ENCODE measurements around the gene RPTOR. TPM values are rescaled to one million over a fixed set of nuclear protein-coding genes. Genes with fewer than 3 reads are reported as not detected.

RPTOR gene
- polyA plus RNA-seq, 1 donor from 2014 or later: 8.0 TPM

DNA sequence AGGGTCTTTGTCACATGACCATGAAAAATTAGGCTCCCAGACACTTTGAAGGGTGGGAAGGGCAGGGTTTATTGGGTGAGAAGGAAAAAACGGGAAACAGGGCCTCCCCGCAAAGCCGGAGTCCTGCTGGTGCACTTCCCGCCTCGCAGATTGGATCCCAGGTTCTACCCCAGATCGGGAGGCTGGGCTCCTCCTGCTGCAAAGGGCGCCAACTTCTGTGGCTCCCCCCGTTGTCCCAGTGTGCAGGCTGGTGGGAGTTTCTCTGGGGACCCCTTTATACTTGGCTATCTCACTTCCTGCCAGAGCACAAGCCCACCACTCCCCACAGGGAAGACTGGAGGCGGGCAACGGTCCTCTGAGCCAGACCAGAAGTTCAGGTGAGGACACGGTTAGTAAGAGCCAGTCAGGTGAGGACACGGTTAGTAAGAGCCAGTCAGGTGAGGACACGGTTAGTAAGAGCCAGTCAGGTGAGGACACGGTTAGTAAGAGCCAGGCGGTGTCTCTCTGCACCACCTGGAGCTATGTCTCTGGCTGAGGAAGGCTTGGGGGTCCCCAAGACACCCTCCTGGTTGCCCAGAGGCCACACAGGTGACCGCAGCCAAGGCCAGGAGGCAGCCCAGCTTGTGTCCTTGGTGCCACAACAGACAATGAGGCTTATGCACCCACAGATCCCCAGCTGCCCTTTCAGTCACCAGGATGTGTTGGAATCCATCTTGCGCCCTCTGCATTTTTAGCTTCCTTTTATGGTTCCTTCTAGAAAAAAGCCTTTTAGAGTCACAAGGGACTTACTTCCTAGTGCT, 398.9 kb downstream of the RPTOR start:
- no peak overlapping the region for H3K27ac ChIP-seq (ENCODE audit: low read length)
- H3K9me2 ChIP-seq (ENCODE audit: insufficient read depth, low read length): no peaks in the 10 kb centered on the region
- H3K4me3 ChIP-seq (ENCODE audit: low read length): no peak overlapping the region
- no peaks in the 10 kb centered on the region for H3K9me3 ChIP-seq (ENCODE audit: low read length)
- H4K20me1 ChIP-seq (ENCODE audit: insufficient read depth): no peaks in the 10 kb centered on the region
- no peaks in the 10 kb centered on the region for H3K79me2 ChIP-seq (replicated peaks; ENCODE audit: insufficient read depth, low read length)
- no peaks in the 10 kb centered on the region for H3F3A ChIP-seq (ENCODE audit: insufficient read depth, low read length, poor library complexity, severe bottlenecking)
- no peaks in the 10 kb centered on the region for H3K36me3 ChIP-seq (ENCODE audit: insufficient read depth, low read length)
- no peak overlapping the region for H2AFZ ChIP-seq (ENCODE audit: low read depth, low read length)
- H3K27me3 ChIP-seq (ENCODE audit: insufficient read depth, low read depth, low read length): no peaks in the 10 kb centered on the region
- H3K9ac ChIP-seq (ENCODE audit: low read length): no peak overlapping the region
- TF ChIP-seq MXI1 (conservative IDR thresholded peaks at IDR 0.05; ENCODE audit: poor library complexity, severe bottlenecking) (no peak), POLR2AphosphoS5 (IDR thresholded peaks at IDR 0.05) (no peak), REST (IDR thresholded peaks at IDR 0.05; ENCODE audit: borderline replicate concordance) (no peak), CTCF (IDR thresholded peaks at IDR 0.05; ENCODE audit: poor library complexity, severe bottlenecking) (no peak), SMC3 (conservative IDR thresholded peaks at IDR 0.05; ENCODE audit: poor library complexity) (no peak), RAD21 (conservative IDR thresholded peaks at IDR 0.05) (no peak), EZH2 (IDR thresholded peaks at IDR 0.05; ENCODE audit: borderline replicate concordance, insufficient read depth, low read length, poor library complexity, severe bottlenecking) (no peak), TAF1 (IDR thresholded peaks at IDR 0.05; ENCODE audit: low read depth) (no peak), EP300 (conservative IDR thresholded peaks at IDR 0.05; ENCODE audit: poor library complexity, severe bottlenecking) (no peak)
- no peak overlapping the region for H3K4me2 ChIP-seq (ENCODE audit: low read length)

DNA sequence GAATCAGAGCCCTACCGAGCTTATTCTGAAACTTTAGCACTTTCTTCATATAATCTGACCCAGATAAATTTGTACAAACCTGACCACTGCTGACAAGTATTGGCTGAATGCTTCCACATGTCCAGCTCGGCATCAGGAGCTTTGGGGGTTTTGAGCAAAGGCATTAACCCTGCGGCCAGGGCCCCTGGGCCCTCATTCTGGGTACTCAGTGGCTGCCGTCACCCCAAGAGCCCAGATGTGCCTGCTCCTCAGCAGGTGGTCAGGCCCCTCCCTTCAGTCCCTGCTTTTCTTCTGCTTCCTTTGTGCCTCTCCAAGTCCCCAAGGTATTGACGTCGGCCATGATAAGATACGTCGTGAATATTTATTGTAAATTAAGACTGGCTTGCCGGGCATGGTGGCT, 399.7 kb downstream of the RPTOR start:
- no peaks in the 10 kb centered on the region for H3K9me3 ChIP-seq (ENCODE audit: low read length)
- H3K27ac ChIP-seq (ENCODE audit: low read length): no peak overlapping the region
- TF ChIP-seq POLR2AphosphoS5 (IDR thresholded peaks at IDR 0.05) (no peak), EP300 (conservative IDR thresholded peaks at IDR 0.05; ENCODE audit: poor library complexity, severe bottlenecking) (no peak), RAD21 (conservative IDR thresholded peaks at IDR 0.05) (no peak), CTCF (IDR thresholded peaks at IDR 0.05; ENCODE audit: poor library complexity, severe bottlenecking) (no peak), EZH2 (IDR thresholded peaks at IDR 0.05; ENCODE audit: borderline replicate concordance, insufficient read depth, low read length, poor library complexity, severe bottlenecking) (no peak), REST (IDR thresholded peaks at IDR 0.05; ENCODE audit: borderline replicate concordance) (no peak), SMC3 (conservative IDR thresholded peaks at IDR 0.05; ENCODE audit: poor library complexity) (no peak), MXI1 (conservative IDR thresholded peaks at IDR 0.05; ENCODE audit: poor library complexity, severe bottlenecking) (no peak), TAF1 (IDR thresholded peaks at IDR 0.05; ENCODE audit: low read depth) (no peak)
- H3K27me3 ChIP-seq (ENCODE audit: insufficient read depth, low read depth, low read length): no peaks in the 10 kb centered on the region
- no peaks in the 10 kb centered on the region for H4K20me1 ChIP-seq (ENCODE audit: insufficient read depth)
- H2AFZ ChIP-seq (ENCODE audit: low read depth, low read length): no peak overlapping the region
- no peak overlapping the region for H3K4me3 ChIP-seq (ENCODE audit: low read length)
- H3K4me2 ChIP-seq (ENCODE audit: low read length): no peak overlapping the region
- no peaks in the 10 kb centered on the region for H3K36me3 ChIP-seq (ENCODE audit: insufficient read depth, low read length)
- H3K9me2 ChIP-seq (ENCODE audit: insufficient read depth, low read length): no peaks in the 10 kb centered on the region
- no peaks in the 10 kb centered on the region for H3F3A ChIP-seq (ENCODE audit: insufficient read depth, low read length, poor library complexity, severe bottlenecking)
- no peak overlapping the region for H3K9ac ChIP-seq (ENCODE audit: low read length)
- H3K79me2 ChIP-seq (replicated peaks; ENCODE audit: insufficient read depth, low read length): no peaks in the 10 kb centered on the region
